ENCODE data around the gene CLIP3.
"Not testable (repeated sequence)": the region's sequence is repeated elsewhere in the genome, so short reads cannot be mapped to it uniquely, and the experiment has no call there.

Gene CLIP3

GRCh38 chr19:36032251-36033104 lies at the start of gene CLIP3:
Gene CLIP3 (minus strand): TSS chr19:36032873. CDS start chr19:36032357, 516 bp downstream.
- DNase-seq (ENCODE audit: low read depth in 1 of 2, low spot score in 1 of 2), result peak in 1 of 2 donors; percentile 33

- no peak for DNase-seq (ENCODE audit: low read depth in 1 of 2, low spot score in 1 of 2)
Observed at GRCh38 chr19:36081894-36082293, 49.2 kb upstream of the CLIP3 start.

GRCh38 chr19:36081385-36081784 lies 48.7 kb upstream of the CLIP3 start:
- DNase-seq (ENCODE audit: low read depth in 1 of 2, low spot score in 1 of 2), result no peak

- DNase-seq (ENCODE audit: low read depth in 1 of 2, low spot score in 1 of 2), result no peak
Observed at GRCh38 chr19:36079389-36079945, 46.8 kb upstream of the CLIP3 start.

- no peak for DNase-seq (ENCODE audit: low read depth in 1 of 2, low spot score in 1 of 2)
Observed at GRCh38 chr19:36073121-36073876, 40.6 kb upstream of the CLIP3 start.

- DNase-seq (ENCODE audit: low read depth in 1 of 2, low spot score in 1 of 2), result no peak
Observed at GRCh38 chr19:36072081-36072480, 39.4 kb upstream of the CLIP3 start.

GRCh38 chr19:36068810-36069499 lies 36.3 kb upstream of the CLIP3 start:
- DNase-seq (ENCODE audit: low read depth in 1 of 2, low spot score in 1 of 2), result not testable (repeated sequence)

- no peak for DNase-seq (ENCODE audit: low read depth in 1 of 2, low spot score in 1 of 2)
Observed at GRCh38 chr19:36067681-36068080, 35.0 kb upstream of the CLIP3 start.

GRCh38 chr19:36064826-36065225 lies 32.2 kb upstream of the CLIP3 start:
- no peak for DNase-seq (ENCODE audit: low read depth in 1 of 2, low spot score in 1 of 2)

GRCh38 chr19:36061367-36061766 lies 28.7 kb upstream of the CLIP3 start:
- no peak for DNase-seq (ENCODE audit: low read depth in 1 of 2, low spot score in 1 of 2)

GRCh38 chr19:36060430-36060829 lies 27.8 kb upstream of the CLIP3 start:
- no peak for DNase-seq (ENCODE audit: low read depth in 1 of 2, low spot score in 1 of 2)

GRCh38 chr19:36059180-36059910 lies 26.7 kb upstream of the CLIP3 start:
- no peak for DNase-seq (ENCODE audit: low read depth in 1 of 2, low spot score in 1 of 2)

- DNase-seq (ENCODE audit: low read depth in 1 of 2, low spot score in 1 of 2), result no peak
Observed at GRCh38 chr19:36058481-36059179, 26.0 kb upstream of the CLIP3 start.

- peak; percentile 85 to 91 for DNase-seq (ENCODE audit: low read depth in 1 of 2, low spot score in 1 of 2)
Observed at GRCh38 chr19:36054733-36055686, 22.3 kb upstream of the CLIP3 start, which contains the start of gene WDR62. Gene WDR62 (plus strand): TSS chr19:36054897. CDS start chr19:36054972, 75 bp downstream.

GRCh38 chr19:36054119-36054732 lies 21.6 kb upstream of the CLIP3 start, which contains the start of gene THAP8:
Gene THAP8 (minus strand): TSS chr19:36054285. CDS start chr19:36054217, 68 bp downstream.
- DNase-seq (ENCODE audit: low read depth in 1 of 2, low spot score in 1 of 2), result peak; percentile 99

GRCh38 chr19:36051637-36052036 lies 19.0 kb upstream of the CLIP3 start:
- no peak for DNase-seq (ENCODE audit: low read depth in 1 of 2, low spot score in 1 of 2)

- DNase-seq (ENCODE audit: low read depth in 1 of 2, low spot score in 1 of 2), result no peak
Observed at GRCh38 chr19:36051236-36051635, 18.6 kb upstream of the CLIP3 start.

- no peak for DNase-seq (ENCODE audit: low read depth in 1 of 2, low spot score in 1 of 2)
Observed at GRCh38 chr19:36049080-36049698, 16.5 kb upstream of the CLIP3 start.

All from activated T-helper 1 cell treated with anti-CD3 and anti-CD28 coated beads, Interleukin-2, amount 50 U/mL, for 16 hours (primary cell).